HepG2 (cell line): ENCODE data around the gene STAM. TPM values are rescaled to one million over a fixed set of nuclear protein-coding genes. Genes with fewer than 3 reads are reported as not detected.

Experiments
- CAMTA2 ChIP-seq: sonication (generic); formaldehyde crosslinking; IDR thresholded peaks from 2 replicates; pipeline ENCODE4 v1.4.0; 2020; ENCODE audit warnings: mild to moderate bottlenecking, missing genetic modification reagents, borderline replicate concordance
- FOSL1 ChIP-seq: sonication (generic); formaldehyde crosslinking; IDR thresholded peaks from 2 replicates; pipeline ENCODE4 v1.9.0; 2021; ENCODE audit warnings: missing genetic modification reagents, borderline replicate concordance
- FOXA3 ChIP-seq: IDR thresholded peaks from 2 replicates; pipeline ENCODE4 v1.6.1; 2016; ENCODE audit warnings: missing genetic modification reagents, missing compliant biosample characterization
- FOXK1 ChIP-seq: sonication (generic); formaldehyde crosslinking; IDR thresholded peaks from 2 replicates; pipeline ENCODE4 v1.4.0; 2020; ENCODE audit warnings: low read depth, missing genetic modification reagents, borderline replicate concordance
- HNRNPLL ChIP-seq: fragments of 200-400 bp; formaldehyde crosslinking; IDR thresholded peaks from 2 replicates; pipeline ENCODE4 v1.6.1; 2017; ENCODE audit warnings: mild to moderate bottlenecking, low read depth, low read length; ENCODE audit not compliant: poor library complexity, severe bottlenecking
- KDM2A ChIP-seq: sonication (generic); formaldehyde crosslinking; IDR thresholded peaks from 2 replicates; pipeline ENCODE4 v1.4.0; 2020; ENCODE audit warnings: low read depth, missing genetic modification reagents, borderline replicate concordance
- KMT2A ChIP-seq: sonication (generic); formaldehyde crosslinking; IDR thresholded peaks from 2 replicates; pipeline ENCODE4 v1.4.0; 2020; ENCODE audit warnings: missing genetic modification reagents
- SMYD3 ChIP-seq: sonication (generic); formaldehyde crosslinking; IDR thresholded peaks from 2 replicates; pipeline ENCODE4 v1.8.1; 2023; ENCODE audit warnings: mild to moderate bottlenecking, missing genetic modification reagents
- THYN1 ChIP-seq: sonication (generic); formaldehyde crosslinking; IDR thresholded peaks from 2 replicates; pipeline ENCODE4 v1.8.1; 2023; ENCODE audit warnings: low read depth, mild to moderate bottlenecking, moderate library complexity, missing genetic modification reagents, borderline replicate concordance
- ZNF274 ChIP-seq: sonication (generic); formaldehyde crosslinking; IDR thresholded peaks from 2 replicates; pipeline ENCODE4 v1.5.1; 2020; ENCODE audit warnings: mild to moderate bottlenecking, missing genetic modification reagents
- ZNF275 ChIP-seq: sonication (generic); formaldehyde crosslinking; IDR thresholded peaks from 2 replicates; pipeline ENCODE4 v1.8.0; 2022; ENCODE audit warnings: missing genetic modification reagents, mild to moderate bottlenecking, inconsistent platforms, borderline replicate concordance
- ZNF34 ChIP-seq: sonication (generic); formaldehyde crosslinking; IDR thresholded peaks from 2 replicates; pipeline ENCODE4 v1.4.0; 2020; ENCODE audit warnings: mild to moderate bottlenecking, missing genetic modification reagents, borderline replicate concordance
- ZNF841 ChIP-seq: sonication (generic); formaldehyde crosslinking; IDR thresholded peaks from 2 replicates; pipeline ENCODE4 v1.8.1; 2023; ENCODE audit warnings: missing genetic modification reagents, borderline replicate concordance
- ZSCAN9 ChIP-seq: IDR thresholded peaks from 2 replicates; pipeline ENCODE4 v1.6.1; 2016; ENCODE audit warnings: borderline replicate concordance
- polyA plus RNA-seq, 8 experiments: library from polyadenylated mRNA; depleted of rRNA in 3 of 8; stranded (reverse) in 7 of 8; unstranded in 1 of 8; fragments of >200 nt; fragmentation: Illumina TruSeq in 4 of 8; extraction: Trizol in 4 of 8; gene quantifications; 2 replicates each; pipeline versions ENCODE4 v1.2.1 to v1.2.3, GENCODE V29; 2011 to 2016; ENCODE audit warnings: low read depth in 4 of 8, missing spikeins in 1 of 8, mixed read lengths in 1 of 8; ENCODE audit not compliant: insufficient read depth in 1 of 8
- total RNA-seq, 5 experiments: library from RNA; depleted of rRNA; stranded (reverse); fragments of >200 nt; fragmentation: Illumina TruSeq; extraction: Trizol; gene quantifications; 2 replicates each; pipeline ENCODE4 v1.2.3, GENCODE V29; 2016; ENCODE audit warnings: low read depth in 1 of 5
- TF ChIP-seq, protein P1 (sequence below): sonication (generic); formaldehyde crosslinking; IDR thresholded peaks from 2 replicates; pipeline ENCODE4 v1.4.0; 2020; ENCODE audit warnings: missing genetic modification reagents, borderline replicate concordance
- TF ChIP-seq, protein P2 (sequence below): sonication (generic); formaldehyde crosslinking; IDR thresholded peaks from 2 replicates; pipeline ENCODE4 v1.4.0; 2020; ENCODE audit warnings: missing genetic modification reagents

Gene STAM
- total and polyA plus RNA-seq, 2 of the 13 experiments (the other 11 are each of a cell fraction or from before 2014, with no cell fraction given): 19.5 to 25.1 TPM

DNA sequence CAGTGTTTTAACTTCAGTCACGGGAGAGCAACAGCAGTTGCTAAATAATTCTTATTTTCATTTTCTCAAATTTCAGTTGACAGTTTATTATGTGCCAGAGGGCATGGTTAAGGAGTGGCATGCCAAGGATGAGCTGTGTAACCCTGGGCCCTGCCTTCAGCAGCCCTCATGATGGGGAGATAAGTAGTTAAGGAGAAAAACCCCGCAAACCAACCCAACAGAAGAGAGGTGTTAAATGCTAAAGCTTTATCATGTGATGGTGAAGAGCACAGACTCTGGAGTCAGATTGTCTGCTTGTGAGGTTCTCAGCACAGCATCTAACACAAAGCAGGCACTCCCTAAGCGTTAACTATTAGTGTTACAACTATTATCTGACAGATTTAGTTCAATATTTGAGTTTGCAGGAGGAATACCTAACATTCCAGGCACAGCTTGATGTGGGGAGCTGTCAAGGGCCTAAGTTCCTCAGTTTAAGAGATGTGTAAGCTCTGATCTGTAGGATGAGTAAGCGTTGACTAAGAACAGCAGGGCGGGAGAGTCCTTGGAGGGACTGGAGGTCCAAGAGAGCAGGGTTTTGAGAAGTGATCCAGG, 29.6 kb downstream of the STAM start (continued):
- TF ChIP-seq, protein P1, sequence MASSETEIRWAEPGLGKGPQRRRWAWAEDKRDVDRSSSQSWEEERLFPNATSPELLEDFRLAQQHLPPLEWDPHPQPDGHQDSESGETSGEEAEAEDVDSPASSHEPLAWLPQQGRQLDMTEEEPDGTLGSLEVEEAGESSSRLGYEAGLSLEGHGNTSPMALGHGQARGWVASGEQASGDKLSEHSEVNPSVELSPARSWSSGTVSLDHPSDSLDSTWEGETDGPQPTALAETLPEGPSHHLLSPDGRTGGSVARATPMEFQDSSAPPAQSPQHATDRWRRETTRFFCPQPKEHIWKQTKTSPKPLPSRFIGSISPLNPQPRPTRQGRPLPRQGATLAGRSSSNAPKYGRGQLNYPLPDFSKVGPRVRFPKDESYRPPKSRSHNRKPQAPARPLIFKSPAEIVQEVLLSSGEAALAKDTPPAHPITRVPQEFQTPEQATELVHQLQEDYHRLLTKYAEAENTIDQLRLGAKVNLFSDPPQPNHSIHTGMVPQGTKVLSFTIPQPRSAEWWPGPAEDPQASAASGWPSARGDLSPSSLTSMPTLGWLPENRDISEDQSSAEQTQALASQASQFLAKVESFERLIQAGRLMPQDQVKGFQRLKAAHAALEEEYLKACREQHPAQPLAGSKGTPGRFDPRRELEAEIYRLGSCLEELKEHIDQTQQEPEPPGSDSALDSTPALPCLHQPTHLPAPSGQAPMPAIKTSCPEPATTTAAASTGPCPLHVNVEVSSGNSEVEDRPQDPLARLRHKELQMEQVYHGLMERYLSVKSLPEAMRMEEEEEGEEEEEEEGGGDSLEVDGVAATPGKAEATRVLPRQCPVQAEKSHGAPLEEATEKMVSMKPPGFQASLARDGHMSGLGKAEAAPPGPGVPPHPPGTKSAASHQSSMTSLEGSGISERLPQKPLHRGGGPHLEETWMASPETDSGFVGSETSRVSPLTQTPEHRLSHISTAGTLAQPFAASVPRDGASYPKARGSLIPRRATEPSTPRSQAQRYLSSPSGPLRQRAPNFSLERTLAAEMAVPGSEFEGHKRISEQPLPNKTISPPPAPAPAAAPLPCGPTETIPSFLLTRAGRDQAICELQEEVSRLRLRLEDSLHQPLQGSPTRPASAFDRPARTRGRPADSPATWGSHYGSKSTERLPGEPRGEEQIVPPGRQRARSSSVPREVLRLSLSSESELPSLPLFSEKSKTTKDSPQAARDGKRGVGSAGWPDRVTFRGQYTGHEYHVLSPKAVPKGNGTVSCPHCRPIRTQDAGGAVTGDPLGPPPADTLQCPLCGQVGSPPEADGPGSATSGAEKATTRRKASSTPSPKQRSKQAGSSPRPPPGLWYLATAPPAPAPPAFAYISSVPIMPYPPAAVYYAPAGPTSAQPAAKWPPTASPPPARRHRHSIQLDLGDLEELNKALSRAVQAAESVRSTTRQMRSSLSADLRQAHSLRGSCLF: no peak
- TF ChIP-seq SMYD3 (CRISPR knock-in tag) (no peak), FOXK1 (CRISPR knock-in tag) (no peak), FOXA3 (CRISPR knock-in tag) (peak; percentile 40; the same call in 1 of the 2 replicates), ZNF275 (CRISPR knock-in tag) (no peak), ZNF34 (no peak), ZNF841 (no peak), KMT2A (CRISPR knock-in tag) (no peak), CAMTA2 (CRISPR knock-in tag) (no peak), KDM2A (CRISPR knock-in tag) (no peak), HNRNPLL (no peak), FOSL1 (CRISPR knock-in tag) (no peak), ZNF274 (CRISPR knock-in tag) (no peak), ZSCAN9 (no peak), THYN1 (CRISPR knock-in tag) (no peak)
- TF ChIP-seq, protein P2, sequence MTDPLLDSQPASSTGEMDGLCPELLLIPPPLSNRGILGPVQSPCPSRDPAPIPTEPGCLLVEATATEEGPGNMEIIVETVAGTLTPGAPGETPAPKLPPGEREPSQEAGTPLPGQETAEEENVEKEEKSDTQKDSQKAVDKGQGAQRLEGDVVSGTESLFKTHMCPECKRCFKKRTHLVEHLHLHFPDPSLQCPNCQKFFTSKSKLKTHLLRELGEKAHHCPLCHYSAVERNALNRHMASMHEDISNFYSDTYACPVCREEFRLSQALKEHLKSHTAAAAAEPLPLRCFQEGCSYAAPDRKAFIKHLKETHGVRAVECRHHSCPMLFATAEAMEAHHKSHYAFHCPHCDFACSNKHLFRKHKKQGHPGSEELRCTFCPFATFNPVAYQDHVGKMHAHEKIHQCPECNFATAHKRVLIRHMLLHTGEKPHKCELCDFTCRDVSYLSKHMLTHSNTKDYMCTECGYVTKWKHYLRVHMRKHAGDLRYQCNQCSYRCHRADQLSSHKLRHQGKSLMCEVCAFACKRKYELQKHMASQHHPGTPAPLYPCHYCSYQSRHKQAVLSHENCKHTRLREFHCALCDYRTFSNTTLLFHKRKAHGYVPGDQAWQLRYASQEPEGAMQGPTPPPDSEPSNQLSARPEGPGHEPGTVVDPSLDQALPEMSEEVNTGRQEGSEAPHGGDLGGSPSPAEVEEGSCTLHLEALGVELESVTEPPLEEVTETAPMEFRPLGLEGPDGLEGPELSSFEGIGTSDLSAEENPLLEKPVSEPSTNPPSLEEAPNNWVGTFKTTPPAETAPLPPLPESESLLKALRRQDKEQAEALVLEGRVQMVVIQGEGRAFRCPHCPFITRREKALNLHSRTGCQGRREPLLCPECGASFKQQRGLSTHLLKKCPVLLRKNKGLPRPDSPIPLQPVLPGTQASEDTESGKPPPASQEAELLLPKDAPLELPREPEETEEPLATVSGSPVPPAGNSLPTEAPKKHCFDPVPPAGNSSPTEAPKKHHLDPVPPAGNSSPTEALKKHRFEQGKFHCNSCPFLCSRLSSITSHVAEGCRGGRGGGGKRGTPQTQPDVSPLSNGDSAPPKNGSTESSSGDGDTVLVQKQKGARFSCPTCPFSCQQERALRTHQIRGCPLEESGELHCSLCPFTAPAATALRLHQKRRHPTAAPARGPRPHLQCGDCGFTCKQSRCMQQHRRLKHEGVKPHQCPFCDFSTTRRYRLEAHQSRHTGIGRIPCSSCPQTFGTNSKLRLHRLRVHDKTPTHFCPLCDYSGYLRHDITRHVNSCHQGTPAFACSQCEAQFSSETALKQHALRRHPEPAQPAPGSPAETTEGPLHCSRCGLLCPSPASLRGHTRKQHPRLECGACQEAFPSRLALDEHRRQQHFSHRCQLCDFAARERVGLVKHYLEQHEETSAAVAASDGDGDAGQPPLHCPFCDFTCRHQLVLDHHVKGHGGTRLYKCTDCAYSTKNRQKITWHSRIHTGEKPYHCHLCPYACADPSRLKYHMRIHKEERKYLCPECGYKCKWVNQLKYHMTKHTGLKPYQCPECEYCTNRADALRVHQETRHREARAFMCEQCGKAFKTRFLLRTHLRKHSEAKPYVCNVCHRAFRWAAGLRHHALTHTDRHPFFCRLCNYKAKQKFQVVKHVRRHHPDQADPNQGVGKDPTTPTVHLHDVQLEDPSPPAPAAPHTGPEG: no peak
